IMR-90 (cell line): Measurements from ENCODE around the gene RHBDL3. TPM values are rescaled to one million over a fixed set of nuclear protein-coding genes. Genes with fewer than 3 reads are reported as not detected.

Experiments
- ATAC-seq: fragments of 200-7000 bp; cut with Tn5 transposase; 2 replicates; pipeline ENCODE4 v1.9.1; 2020; ENCODE audit warnings: low read depth, mild to moderate bottlenecking, moderate library complexity
- BruUV-seq: library from RNA; stranded (reverse); fragments of 400-500 nt; replicated peaks from 2 replicates; lab custom pipeline; 2021; lab: Mats Ljungman, UMichigan
- CTCF ChIA-PET: fragments of 300-600 bp; formaldehyde crosslinking; extraction: SDS; loops from one replicate; lab custom pipeline; 2021; ENCODE audit warnings: antibody characterized with exemption; lab: Yijun Ruan, JAX
- POLR2A ChIA-PET: fragments of 300-600 bp; sonication (Branson Sonifier 250); formaldehyde crosslinking; loops from one replicate; lab custom pipeline; 2022; ENCODE audit warnings: antibody characterized with exemption; ENCODE audit not compliant: unreplicated experiment; lab: Charles Lee
- DNase-seq: peaks from one replicate; pipeline ENCODE4 v3.0.0; 2013
- H2AFZ ChIP-seq: replicated peaks from 2 replicates; pipeline ENCODE3; 2013; ENCODE audit warnings: low read length, mild to moderate bottlenecking; ENCODE audit not compliant: poor library complexity
- H2AK5ac ChIP-seq: 2 replicates; pipeline ENCODE4 v1.6.1; 2013; ENCODE audit warnings: low read depth, low read length, inconsistent platforms
- H2AK9ac ChIP-seq: replicated peaks from 2 replicates; pipeline ENCODE3; 2013; ENCODE audit warnings: mild to moderate bottlenecking, low read depth, low read length, moderate library complexity; ENCODE audit not compliant: poor library complexity
- H2BK120ac ChIP-seq: 2 replicates; pipeline ENCODE4 v1.6.1; 2013; ENCODE audit warnings: low read depth, low read length, inconsistent platforms
- H2BK15ac ChIP-seq: 3 replicates; pipeline ENCODE4 v1.6.1; 2013; ENCODE audit warnings: low read depth, low read length, inconsistent platforms
- H2BK20ac ChIP-seq: 2 replicates; pipeline ENCODE4 v1.6.1; 2013; ENCODE audit warnings: low read depth, mild to moderate bottlenecking, inconsistent platforms, low read length, moderate library complexity
- H2BK5ac ChIP-seq: 2 replicates; pipeline ENCODE4 v1.6.1; 2013; ENCODE audit warnings: mild to moderate bottlenecking, low read depth, low read length, inconsistent platforms; ENCODE audit not compliant: poor library complexity, severe bottlenecking
- H3K14ac ChIP-seq: replicated peaks from 2 replicates; pipeline ENCODE4 v1.6.1; 2013; ENCODE audit warnings: low read depth, low read length, inconsistent platforms
- H3K18ac ChIP-seq: 2 replicates; pipeline ENCODE4 v1.6.1; 2013; ENCODE audit warnings: low read depth, low read length, control low read depth
- H3K23ac ChIP-seq: 2 replicates; pipeline ENCODE4 v1.6.1; 2013; ENCODE audit warnings: low read depth, low read length, inconsistent platforms
- H3K27ac ChIP-seq: 2 replicates; pipeline ENCODE4 v1.5.1; 2013; ENCODE audit warnings: mild to moderate bottlenecking, control low read depth, low read length; ENCODE audit not compliant: insufficient read depth
- H3K27me3 ChIP-seq: 2 replicates; pipeline ENCODE4 v1.6.1; 2013; ENCODE audit warnings: low read length; ENCODE audit not compliant: control insufficient read depth, insufficient read depth
- H3K36me3 ChIP-seq: 2 replicates; pipeline ENCODE4 v1.6.1; 2013; ENCODE audit warnings: low read length, mixed read lengths; ENCODE audit not compliant: control insufficient read depth, insufficient read depth
- H3K4ac ChIP-seq: 2 replicates; pipeline ENCODE4 v1.6.1; 2013; ENCODE audit warnings: low read depth, low read length, inconsistent platforms
- H3K4me1 ChIP-seq: 2 replicates; pipeline ENCODE4 v1.6.1; 2013; ENCODE audit warnings: low read length, mixed read lengths; ENCODE audit not compliant: control insufficient read depth, insufficient read depth
- H3K4me2 ChIP-seq: 2 replicates; pipeline ENCODE4 v1.6.1; 2013; ENCODE audit warnings: low read depth, mild to moderate bottlenecking, control low read depth, low read length, moderate library complexity
- H3K4me3 ChIP-seq: 2 replicates; pipeline ENCODE4 v1.5.1; 2013; ENCODE audit warnings: low read depth, mild to moderate bottlenecking, control low read depth, low read length, moderate library complexity; ENCODE audit not compliant: insufficient read depth
- H3K56ac ChIP-seq: 2 replicates; pipeline ENCODE4 v1.6.1; 2013; ENCODE audit warnings: low read length, inconsistent platforms; ENCODE audit not compliant: insufficient read depth; ENCODE audit errors: extremely low read depth
- H3K79me1 ChIP-seq, 2 experiments: 2 replicates each; pipeline ENCODE4 v1.6.1; 2013; ENCODE audit warnings: low read length in 2 of 2, inconsistent platforms in 1 of 2, low read depth in 1 of 2
- H3K9ac ChIP-seq: 2 replicates; pipeline ENCODE4 v1.6.1; 2013; ENCODE audit warnings: low read depth, low read length, control low read depth
- H3K9me1 ChIP-seq: 2 replicates; pipeline ENCODE4 v1.6.1; 2013; ENCODE audit warnings: low read length, inconsistent platforms; ENCODE audit not compliant: insufficient read depth
- H3K9me3 ChIP-seq: 2 replicates; pipeline ENCODE4 v1.6.1; 2013; ENCODE audit warnings: low read length; ENCODE audit not compliant: control insufficient read depth, insufficient read depth
- H4K20me1 ChIP-seq: 2 replicates; pipeline ENCODE4 v1.6.1; 2013; ENCODE audit warnings: low read length, inconsistent platforms; ENCODE audit not compliant: insufficient read depth
- H4K5ac ChIP-seq: 2 replicates; pipeline ENCODE4 v1.6.1; 2013; ENCODE audit warnings: mild to moderate bottlenecking, low read depth, low read length, control low read depth
- H4K8ac ChIP-seq, 2 experiments: 2 replicates each; pipeline ENCODE4 v1.6.1; 2013; ENCODE audit warnings: low read depth in 2 of 2, low read length in 2 of 2, control low read depth in 1 of 2, inconsistent platforms in 1 of 2
- H4K91ac ChIP-seq: 2 replicates; pipeline ENCODE4 v1.6.1; 2013; ENCODE audit warnings: low read depth, low read length, inconsistent platforms; ENCODE audit not compliant: insufficient read depth
- BHLHE40 ChIP-seq: fragments of 150-350 bp; IDR thresholded peaks from 2 replicates; pipeline ENCODE4 v1.6.1; 2016; ENCODE audit warnings: mild to moderate bottlenecking, low read depth, low read length
- CEBPB ChIP-seq: IDR thresholded peaks from 2 replicates; pipeline ENCODE4 v1.6.1; 2012; ENCODE audit warnings: low read depth, low read length, improper control_type of control experiment
- CHD1 ChIP-seq: IDR thresholded peaks from 2 replicates; pipeline ENCODE4 v1.6.1; 2012; ENCODE audit warnings: low read depth, low read length, improper control_type of control experiment
- NFE2L2 ChIP-seq: fragments of 150-350 bp; IDR thresholded peaks from 2 replicates; pipeline ENCODE4 v1.6.1; 2016; ENCODE audit warnings: low read depth, mild to moderate bottlenecking, low read length
- RAD21 ChIP-seq: IDR thresholded peaks from 2 replicates; pipeline ENCODE4 v1.6.1; 2012; ENCODE audit warnings: low read length, improper control_type of control experiment
- RCOR1 ChIP-seq: IDR thresholded peaks from 2 replicates; pipeline ENCODE4 v1.6.1; 2012; ENCODE audit warnings: mild to moderate bottlenecking, low read length, improper control_type of control experiment; ENCODE audit not compliant: insufficient replicate concordance
- SMC3 ChIP-seq: fragments of 150-350 bp; IDR thresholded peaks from 2 replicates; pipeline ENCODE4 v1.6.1; 2016; ENCODE audit warnings: low read depth, mild to moderate bottlenecking, antibody characterized with exemption, low read length, moderate library complexity
- whole genome bisulfite sequencing, 2 experiments: methylation state at CpG; one replicate each; pipeline versions ENCODE4 v1.1.5 to v1.1.7; 2013; ENCODE audit warnings: missing lambda C conversion rate in 2 of 2; ENCODE audit not compliant: insufficient read length in 1 of 2; ENCODE audit errors: extremely low coverage in 2 of 2; 5-methylcytosine and 5-hydroxymethylcytosine counted together
- dilution Hi-C: fragments of 300-500 bp; cut with HindIII; formaldehyde crosslinking; loops from one replicate; pipeline ENCODE4 v1.14.3; 2018; ENCODE audit warnings: low sequenced_read_pairs; ENCODE audit not compliant: unreplicated experiment
- in situ Hi-C: fragments of 300-500 bp; cut with MboI; formaldehyde crosslinking; loops from 3 replicates; pipeline ENCODE4 v1.14.3; 2019; ENCODE audit warnings: low sequenced_read_pairs, inconsistent platforms, mixed read lengths
- intact Hi-C: fragments of 100-400 bp; cut with micrococcal nuclease; formaldehyde crosslinking; loops from 2 replicates; pipeline ENCODE4 v1.10.0; 2022
- polyA plus RNA-seq, 3 experiments: library from polyadenylated mRNA; depleted of rRNA; stranded (reverse); fragments of >200 nt; gene quantifications; 2 replicates each; pipeline ENCODE4 v1.2.3, GENCODE V29; 2012; ENCODE audit warnings: low replicate concordance in 1 of 3
- total RNA-seq: library from RNA; depleted of rRNA; stranded (reverse); fragments of >200 nt; gene quantifications from 2 replicates; pipeline ENCODE4 v1.2.3, GENCODE V29; 2012
- TF ChIP-seq, protein P1 (sequence below): fragments of 150-350 bp; IDR thresholded peaks from 2 replicates; pipeline ENCODE4 v1.6.1; 2016; ENCODE audit warnings: low read depth, mild to moderate bottlenecking, low read length, moderate library complexity, borderline replicate concordance

Gene RHBDL3
- total and polyA plus RNA-seq, 2 of the 4 experiments (the other 2 are of a cell fraction) = 0.09 to 0.18 TPM

DNA sequence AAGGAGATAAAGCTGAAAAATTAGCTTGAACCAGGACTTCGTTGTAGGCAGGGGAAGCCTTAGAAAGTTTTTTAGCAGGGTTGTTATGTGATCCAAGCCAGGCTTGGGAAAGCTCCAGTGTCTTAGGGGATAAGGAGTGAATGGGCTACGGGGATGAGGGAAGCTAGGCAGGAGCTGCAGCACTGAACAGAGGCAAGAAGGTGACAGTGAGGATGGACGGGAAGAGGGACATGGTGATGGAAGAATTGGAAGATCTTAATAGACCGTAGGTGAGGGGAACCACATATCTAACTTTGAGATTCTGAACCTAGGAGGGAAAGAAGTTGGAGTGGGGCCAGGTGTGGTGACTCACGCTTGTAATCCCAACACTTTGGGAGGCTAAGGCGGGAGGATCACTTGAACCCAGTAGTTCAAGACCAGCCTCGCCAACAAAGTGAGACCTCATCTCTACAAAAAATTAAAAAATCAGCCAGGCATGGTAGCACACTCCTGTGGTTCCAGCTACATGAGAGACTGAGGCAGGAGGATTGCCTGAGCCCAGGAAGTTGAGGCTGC lies 3.2 kb downstream of the RHBDL3 start (continued):
- no peak for TF ChIP-seq NFE2L2

DNA sequence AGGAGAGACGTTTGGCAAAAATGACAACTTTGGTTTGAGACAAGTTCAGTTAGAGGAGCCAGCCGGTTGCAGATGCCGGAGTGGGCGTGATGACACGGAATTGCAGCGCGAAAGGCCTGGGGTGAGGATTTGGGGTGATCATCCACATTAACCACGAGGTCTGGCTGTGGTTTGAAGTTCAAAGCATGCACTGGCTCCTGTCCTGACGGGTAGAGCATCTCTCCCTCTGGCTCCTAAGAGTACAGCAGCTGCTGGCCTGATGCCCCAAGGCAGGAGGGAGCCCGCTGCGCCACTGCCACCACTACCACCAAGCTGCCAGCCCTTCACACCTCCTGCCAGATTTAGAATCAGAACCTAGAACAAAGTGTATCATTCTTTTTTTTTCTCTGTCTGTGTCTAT lies 3.7 kb downstream of the RHBDL3 start:
- intact Hi-C loops = no loop called here
- Histone ChIP-seq H3K4ac (no peak overlapping the region), H3K4me1 (no peaks in the 10 kb centered on the region; the same call in 1 of the 2 replicates), H2AK5ac (no peak overlapping the region), H4K5ac (no peak overlapping the region), H2AFZ (no peak overlapping the region), H3K4me2 (no peak overlapping the region), H4K8ac (no peak overlapping the region), H3K27me3 (peaks cover 63% of the 10 kb centered on the region), H2BK120ac (no peak overlapping the region), H2BK15ac (no peak overlapping the region), H3K14ac (no peak overlapping the region), H2AK9ac (no peak overlapping the region), H3K36me3 (no peaks in the 10 kb centered on the region), H3K27ac (no peak overlapping the region), H3K9me1 (peaks cover 5% of the 10 kb centered on the region; the same call in 1 of the 2 replicates), H4K20me1 (no peaks in the 10 kb centered on the region; the same call in none of the 2 replicates), H2BK20ac (no peak overlapping the region), H3K23ac (no peak overlapping the region), H3K9me3 (no peaks in the 10 kb centered on the region), H4K91ac (no peak overlapping the region), H3K9ac (no peak overlapping the region), H3K56ac (no peak overlapping the region), H3K4me3 (no peak overlapping the region), H3K79me1 (no peaks in the 10 kb centered on the region), H3K18ac (no peak overlapping the region), H2BK5ac (no peak overlapping the region)
- CTCF ChIA-PET = no interaction called here
- no TSS peak for BruUV-seq
- ATAC-seq = no peak
- 37% methylated on average over 3 of the region's 11 CpGs; no CpG with 5 or more reads in 1 of the 2 experiments for WGBS, 2 experiments
- POLR2A ChIA-PET = interaction anchor here (0.5 kb wide), 1 partner anchor 49 kb away, joined by 13 read pairs; no protein-coding TSS in a partner anchor
- dilution Hi-C loops = no loop called here
- DNase-seq = no peak
- TF ChIP-seq RCOR1 = no peak
- no peak for TF ChIP-seq CEBPB
- TF ChIP-seq, protein P1, sequence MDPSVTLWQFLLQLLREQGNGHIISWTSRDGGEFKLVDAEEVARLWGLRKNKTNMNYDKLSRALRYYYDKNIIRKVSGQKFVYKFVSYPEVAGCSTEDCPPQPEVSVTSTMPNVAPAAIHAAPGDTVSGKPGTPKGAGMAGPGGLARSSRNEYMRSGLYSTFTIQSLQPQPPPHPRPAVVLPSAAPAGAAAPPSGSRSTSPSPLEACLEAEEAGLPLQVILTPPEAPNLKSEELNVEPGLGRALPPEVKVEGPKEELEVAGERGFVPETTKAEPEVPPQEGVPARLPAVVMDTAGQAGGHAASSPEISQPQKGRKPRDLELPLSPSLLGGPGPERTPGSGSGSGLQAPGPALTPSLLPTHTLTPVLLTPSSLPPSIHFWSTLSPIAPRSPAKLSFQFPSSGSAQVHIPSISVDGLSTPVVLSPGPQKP = no peak
- TF ChIP-seq BHLHE40 = no peak
- no peak for TF ChIP-seq SMC3
- no peak for TF ChIP-seq RAD21
- no peak for TF ChIP-seq CHD1
- in situ Hi-C loops = no loop called here
